NB4 (cell line): ENCODE results near the gene PRKG1.

Source experiments
- DNase-seq: peaks from one replicate; pipeline ENCODE4 v3.0.0; 2010; ENCODE audit warnings: low read depth
- H3K4me3 ChIP-seq: one replicate; pipeline ENCODE4 v1.5.1; 2011; ENCODE audit warnings: mild to moderate bottlenecking, low read depth, low read length, moderate library complexity
- MYC ChIP-seq: IDR thresholded peaks from 2 replicates; pipeline ENCODE4 v1.6.1; 2011; ENCODE audit warnings: low read depth, low read length
- POLR2A ChIP-seq: IDR thresholded peaks from 2 replicates; pipeline ENCODE4 v1.6.1; 2011; ENCODE audit warnings: mild to moderate bottlenecking; ENCODE audit not compliant: insufficient read length; ENCODE audit errors: extremely low read depth
- TF ChIP-seq, protein P1 (sequence below): IDR thresholded peaks from 2 replicates; pipeline ENCODE4 v1.6.1; 2011; ENCODE audit warnings: low read depth, low read length
- TF ChIP-seq, protein P2 (sequence below): IDR thresholded peaks from one replicate; pipeline ENCODE4 v1.5.1; 2012; ENCODE audit warnings: low read depth, low read length

The PRKG1 gene

DNA sequence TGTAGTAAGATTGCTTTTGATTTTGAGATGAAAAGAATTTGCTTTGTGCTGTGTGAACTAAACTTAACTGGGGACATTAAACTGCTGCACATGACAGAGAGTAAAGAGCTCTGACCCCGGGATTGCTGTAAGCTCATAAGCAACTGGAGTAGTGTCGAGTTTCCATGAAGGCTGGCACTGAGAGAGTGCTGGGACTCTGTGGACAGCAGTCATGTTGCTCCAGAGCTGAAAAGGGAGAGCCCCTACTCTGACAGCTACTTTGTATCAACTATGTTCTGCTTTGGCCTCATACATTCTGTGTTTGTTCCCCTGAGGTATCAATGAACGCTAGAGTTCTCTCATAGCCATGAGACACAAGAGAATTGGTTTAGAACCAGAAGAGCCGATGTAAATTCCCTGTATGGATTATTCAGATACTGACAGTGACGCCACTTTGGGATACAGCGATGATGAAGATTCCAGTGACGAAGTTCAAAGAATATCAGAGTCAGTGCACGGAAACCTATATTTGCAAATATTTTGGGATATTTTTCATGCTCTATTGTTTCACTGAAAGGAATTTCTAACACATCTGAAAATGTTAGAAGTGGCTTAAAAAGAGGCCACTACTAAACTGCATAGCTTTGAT lies 1053.9 kb downstream of the PRKG1 start:
- no peak for DNase-seq

DNA sequence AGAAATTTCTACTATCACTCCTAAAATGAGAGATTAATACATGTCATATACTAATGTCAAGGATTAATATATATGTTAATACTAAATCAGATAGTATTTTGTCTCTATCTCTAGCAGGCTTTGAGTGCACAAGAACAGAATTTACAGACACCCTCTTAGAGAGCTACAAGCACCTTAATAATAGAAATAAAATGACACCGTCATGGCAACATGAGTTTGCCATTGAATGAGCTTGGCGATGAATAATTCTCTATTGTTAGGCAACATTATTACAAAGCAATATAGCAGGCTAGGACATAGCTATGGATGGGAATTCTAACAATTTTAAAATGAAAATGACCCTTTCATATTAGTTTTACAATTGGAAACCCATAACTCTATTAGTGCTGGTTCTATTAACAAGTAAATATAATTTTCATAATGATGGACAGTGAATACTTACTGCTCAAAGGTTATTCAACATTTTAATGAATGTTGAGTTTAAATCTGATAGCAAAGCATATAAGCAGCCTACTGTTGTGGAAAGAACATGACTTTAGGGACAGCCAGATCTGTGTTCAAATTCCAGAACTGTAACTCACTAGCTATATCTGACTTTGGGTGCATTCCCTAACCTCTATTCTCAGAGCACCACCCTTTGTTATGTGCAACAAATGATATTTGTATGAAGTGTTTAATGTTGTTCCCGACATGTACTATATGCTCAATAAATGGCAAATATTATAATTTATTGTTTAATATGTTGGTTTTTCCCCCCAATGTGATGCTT lies 1055.3 kb downstream of the PRKG1 start:
- DNase-seq = no peak
- TF ChIP-seq, protein P1, sequence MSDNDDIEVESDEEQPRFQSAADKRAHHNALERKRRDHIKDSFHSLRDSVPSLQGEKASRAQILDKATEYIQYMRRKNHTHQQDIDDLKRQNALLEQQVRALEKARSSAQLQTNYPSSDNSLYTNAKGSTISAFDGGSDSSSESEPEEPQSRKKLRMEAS = no peak
- TF ChIP-seq POLR2A (no peak), MYC (no peak)
- TF ChIP-seq, protein P2, sequence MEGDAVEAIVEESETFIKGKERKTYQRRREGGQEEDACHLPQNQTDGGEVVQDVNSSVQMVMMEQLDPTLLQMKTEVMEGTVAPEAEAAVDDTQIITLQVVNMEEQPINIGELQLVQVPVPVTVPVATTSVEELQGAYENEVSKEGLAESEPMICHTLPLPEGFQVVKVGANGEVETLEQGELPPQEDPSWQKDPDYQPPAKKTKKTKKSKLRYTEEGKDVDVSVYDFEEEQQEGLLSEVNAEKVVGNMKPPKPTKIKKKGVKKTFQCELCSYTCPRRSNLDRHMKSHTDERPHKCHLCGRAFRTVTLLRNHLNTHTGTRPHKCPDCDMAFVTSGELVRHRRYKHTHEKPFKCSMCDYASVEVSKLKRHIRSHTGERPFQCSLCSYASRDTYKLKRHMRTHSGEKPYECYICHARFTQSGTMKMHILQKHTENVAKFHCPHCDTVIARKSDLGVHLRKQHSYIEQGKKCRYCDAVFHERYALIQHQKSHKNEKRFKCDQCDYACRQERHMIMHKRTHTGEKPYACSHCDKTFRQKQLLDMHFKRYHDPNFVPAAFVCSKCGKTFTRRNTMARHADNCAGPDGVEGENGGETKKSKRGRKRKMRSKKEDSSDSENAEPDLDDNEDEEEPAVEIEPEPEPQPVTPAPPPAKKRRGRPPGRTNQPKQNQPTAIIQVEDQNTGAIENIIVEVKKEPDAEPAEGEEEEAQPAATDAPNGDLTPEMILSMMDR = no peak

More for the DNA sequence above, 1053.9 kb downstream of the PRKG1 start:
- TF ChIP-seq, protein P2 = no peak
- TF ChIP-seq, protein P1 = no peak
- no peak for TF ChIP-seq POLR2A
- no peak for TF ChIP-seq MYC
- no peak overlapping the region for H3K4me3 ChIP-seq

DNA sequence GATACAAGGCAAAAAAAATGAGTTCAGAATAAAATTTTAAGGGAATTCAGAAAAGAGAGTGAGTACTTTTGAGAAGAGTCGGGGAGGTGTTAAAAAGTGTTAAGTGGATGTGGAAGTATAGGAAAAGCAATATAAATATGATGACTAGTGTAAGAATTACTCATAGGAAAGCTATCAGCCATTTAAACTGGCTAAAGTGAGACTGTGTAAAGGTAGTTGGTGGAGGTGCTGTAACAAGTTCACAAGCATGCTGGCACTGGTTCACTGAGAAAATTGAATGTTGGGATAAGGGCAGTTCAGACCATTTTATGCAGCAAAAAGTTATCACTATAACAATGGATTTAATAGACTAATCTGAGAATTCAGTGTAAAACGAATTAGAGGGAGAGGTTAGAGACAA lies 1060.8 kb downstream of the PRKG1 start:
- no peak overlapping the region for H3K4me3 ChIP-seq
- TF ChIP-seq POLR2A (no peak), MYC (no peak)
- TF ChIP-seq, protein P1 = no peak
- TF ChIP-seq, protein P2 = no peak
- no peak for DNase-seq

More for the DNA sequence above, 1055.3 kb downstream of the PRKG1 start:
- H3K4me3 ChIP-seq = no peak overlapping the region

DNA sequence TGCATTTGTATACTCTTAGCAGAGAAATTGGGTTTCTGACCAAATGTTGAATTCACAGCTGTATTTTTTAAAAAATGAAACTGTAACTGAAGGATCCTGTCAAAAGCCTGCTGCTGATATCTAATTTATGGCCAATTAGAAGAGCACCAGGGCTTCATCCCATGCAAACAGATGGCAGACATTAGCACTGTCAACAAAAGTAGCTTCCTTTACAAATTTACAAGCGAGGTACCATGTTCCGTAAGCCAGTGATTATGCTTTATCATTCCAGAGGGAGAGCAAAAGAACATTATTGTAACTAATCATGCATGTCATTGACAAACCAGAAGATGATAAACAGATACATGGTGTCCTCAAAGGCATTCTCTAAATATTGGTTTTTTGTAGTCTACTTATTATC lies 1062.6 kb downstream of the PRKG1 start:
- TF ChIP-seq, protein P2 = no peak
- TF ChIP-seq MYC (no peak), POLR2A (no peak)
- TF ChIP-seq, protein P1 = no peak
- no peak for DNase-seq
- no peak overlapping the region for H3K4me3 ChIP-seq

DNA sequence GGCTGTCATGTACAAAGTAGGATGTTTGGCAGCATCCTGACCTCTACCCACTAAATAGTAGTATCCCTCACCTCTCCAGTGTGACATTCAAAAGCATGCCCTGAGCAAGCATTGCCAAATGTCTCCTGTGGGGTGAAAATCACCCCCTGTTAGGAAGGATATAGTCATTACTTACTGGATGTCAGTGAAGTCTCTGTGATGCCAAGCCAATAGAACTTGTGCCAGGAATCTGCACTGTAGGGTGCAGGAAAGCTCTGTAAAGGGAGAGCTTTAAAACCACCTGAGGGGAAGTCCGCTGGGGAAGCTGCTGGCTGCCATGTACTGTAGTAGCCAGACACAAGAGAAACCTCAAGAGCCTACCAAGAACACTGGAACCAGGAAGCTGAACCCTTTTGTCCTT lies 1069.1 kb downstream of the PRKG1 start:
- H3K4me3 ChIP-seq = no peak overlapping the region
- no peak for DNase-seq
- TF ChIP-seq, protein P2 = no peak
- no peak for TF ChIP-seq MYC
- no peak for TF ChIP-seq POLR2A
- TF ChIP-seq, protein P1 = no peak
